Brain microvascular endothelial cell (primary cell): ENCODE measurements around the gene CD3E.
"Not testable (repeated sequence)": the region's sequence is repeated elsewhere in the genome, so short reads cannot be mapped to it uniquely, and the experiment has no call there.

Experiments used
- DNase-seq: peaks from one replicate; pipeline ENCODE4 v3.0.0-alpha.2; 2020
- H3K27ac ChIP-seq: fragments of 250-450 bp; sonication (Bioruptor Pico); 2 replicates; pipeline ENCODE4 v1.5.1; 2020; ENCODE audit warnings: mild to moderate bottlenecking, moderate library complexity
- H3K27me3 ChIP-seq: fragments of 250-450 bp; sonication (Bioruptor Pico); replicated peaks from 2 replicates; pipeline ENCODE4 v1.5.1; 2020; ENCODE audit warnings: mild to moderate bottlenecking
- H3K36me3 ChIP-seq: fragments of 250-450 bp; sonication (Bioruptor Pico); replicated peaks from 2 replicates; pipeline ENCODE4 v1.5.1; 2020; ENCODE audit warnings: mild to moderate bottlenecking
- H3K4me3 ChIP-seq: 2 replicates; pipeline ENCODE4 v1.5.1; 2011; ENCODE audit warnings: low read depth, mild to moderate bottlenecking, control low read depth, low read length, moderate library complexity
- in situ Hi-C: cut with HindIII; loops from 2 replicates; pipeline ENCODE4 v1.10.0; 2017; ENCODE audit warnings: low sequenced_read_pairs, low pct_ligation_motif_present
- TF ChIP-seq, protein P1 (sequence below): IDR thresholded peaks from 2 replicates; pipeline ENCODE4 v1.5.1; 2011; ENCODE audit warnings: low read depth, mild to moderate bottlenecking, moderate library complexity, low read length, control low read depth, inconsistent platforms; ENCODE audit errors: missing control alignments

CD3E gene

DNA sequence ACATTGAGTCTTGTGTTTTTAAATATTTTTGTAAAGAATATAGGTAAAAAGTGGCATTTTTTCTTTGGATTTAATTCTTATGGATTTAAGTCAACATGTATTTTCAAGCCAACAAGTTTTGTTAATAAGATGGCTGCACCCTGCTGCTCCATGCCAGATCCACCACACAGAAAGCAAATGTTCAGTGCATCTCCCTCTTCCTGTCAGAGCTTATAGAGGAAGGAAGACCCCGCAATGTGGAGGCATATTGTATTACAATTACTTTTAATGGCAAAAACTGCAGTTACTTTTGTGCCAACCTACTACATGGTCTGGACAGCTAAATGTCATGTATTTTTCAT is 333 bp upstream of the CD3E start:
- in situ Hi-C loops = no loop called here
- no peak for DNase-seq
- Histone ChIP-seq H3K4me3 (no peak overlapping the region), H3K27ac (no peak overlapping the region), H3K36me3 (no peaks in the 10 kb centered on the region), H3K27me3 (no peaks in the 10 kb centered on the region)
- TF ChIP-seq, protein P1, sequence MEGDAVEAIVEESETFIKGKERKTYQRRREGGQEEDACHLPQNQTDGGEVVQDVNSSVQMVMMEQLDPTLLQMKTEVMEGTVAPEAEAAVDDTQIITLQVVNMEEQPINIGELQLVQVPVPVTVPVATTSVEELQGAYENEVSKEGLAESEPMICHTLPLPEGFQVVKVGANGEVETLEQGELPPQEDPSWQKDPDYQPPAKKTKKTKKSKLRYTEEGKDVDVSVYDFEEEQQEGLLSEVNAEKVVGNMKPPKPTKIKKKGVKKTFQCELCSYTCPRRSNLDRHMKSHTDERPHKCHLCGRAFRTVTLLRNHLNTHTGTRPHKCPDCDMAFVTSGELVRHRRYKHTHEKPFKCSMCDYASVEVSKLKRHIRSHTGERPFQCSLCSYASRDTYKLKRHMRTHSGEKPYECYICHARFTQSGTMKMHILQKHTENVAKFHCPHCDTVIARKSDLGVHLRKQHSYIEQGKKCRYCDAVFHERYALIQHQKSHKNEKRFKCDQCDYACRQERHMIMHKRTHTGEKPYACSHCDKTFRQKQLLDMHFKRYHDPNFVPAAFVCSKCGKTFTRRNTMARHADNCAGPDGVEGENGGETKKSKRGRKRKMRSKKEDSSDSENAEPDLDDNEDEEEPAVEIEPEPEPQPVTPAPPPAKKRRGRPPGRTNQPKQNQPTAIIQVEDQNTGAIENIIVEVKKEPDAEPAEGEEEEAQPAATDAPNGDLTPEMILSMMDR = no peak

DNA sequence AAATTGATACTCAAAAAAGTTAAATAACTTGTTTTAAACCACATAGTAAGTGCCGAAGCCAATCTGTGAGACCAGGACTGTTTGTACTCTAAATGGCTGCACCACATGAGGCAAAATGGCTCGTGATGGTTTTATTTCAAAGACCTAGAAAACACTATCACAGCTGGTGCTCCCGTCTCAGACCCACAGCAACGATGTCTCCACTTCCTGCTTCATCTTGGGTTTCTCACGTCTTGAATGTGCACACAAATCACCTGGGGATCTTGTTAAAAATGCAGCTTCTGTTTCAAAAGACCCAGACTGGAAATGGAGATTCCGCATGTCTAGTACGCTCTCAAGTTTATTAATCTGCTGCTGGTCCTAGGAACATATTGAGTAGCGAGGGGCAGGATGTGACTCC is 1.2 kb downstream of the CD3E start:
- TF ChIP-seq, protein P1 = no peak
- DNase-seq = no peak
- Histone ChIP-seq H3K36me3 (no peaks in the 10 kb centered on the region), H3K4me3 (no peak overlapping the region), H3K27ac (no peak overlapping the region), H3K27me3 (no peaks in the 10 kb centered on the region)
- in situ Hi-C loops = no loop called here

DNA sequence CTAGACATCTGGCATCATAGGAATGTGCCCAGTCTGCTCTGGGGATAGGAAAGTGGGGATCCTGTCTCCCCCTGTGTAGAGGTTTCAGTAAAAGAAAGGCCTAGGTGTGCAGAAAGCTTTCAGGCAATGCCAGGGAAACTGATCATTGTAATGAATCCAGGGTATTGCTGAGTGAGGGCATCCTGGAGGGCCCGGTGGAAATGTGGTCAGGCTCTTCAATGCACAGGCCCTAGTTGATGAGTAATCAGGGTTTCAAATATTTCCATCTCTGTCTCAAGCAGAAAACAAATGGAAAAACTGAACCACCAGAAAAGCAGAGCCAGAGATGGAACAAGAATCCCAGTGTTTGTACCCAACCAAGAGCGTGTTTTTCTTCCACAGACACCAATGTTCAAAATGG is 2.0 kb downstream of the CD3E start:
- in situ Hi-C loops = no loop called here
- TF ChIP-seq, protein P1 = no peak
- Histone ChIP-seq H3K36me3 (no peaks in the 10 kb centered on the region), H3K27me3 (peaks cover under 1% of the 10 kb centered on the region), H3K4me3 (no peak overlapping the region), H3K27ac (no peak overlapping the region)
- no peak for DNase-seq

DNA sequence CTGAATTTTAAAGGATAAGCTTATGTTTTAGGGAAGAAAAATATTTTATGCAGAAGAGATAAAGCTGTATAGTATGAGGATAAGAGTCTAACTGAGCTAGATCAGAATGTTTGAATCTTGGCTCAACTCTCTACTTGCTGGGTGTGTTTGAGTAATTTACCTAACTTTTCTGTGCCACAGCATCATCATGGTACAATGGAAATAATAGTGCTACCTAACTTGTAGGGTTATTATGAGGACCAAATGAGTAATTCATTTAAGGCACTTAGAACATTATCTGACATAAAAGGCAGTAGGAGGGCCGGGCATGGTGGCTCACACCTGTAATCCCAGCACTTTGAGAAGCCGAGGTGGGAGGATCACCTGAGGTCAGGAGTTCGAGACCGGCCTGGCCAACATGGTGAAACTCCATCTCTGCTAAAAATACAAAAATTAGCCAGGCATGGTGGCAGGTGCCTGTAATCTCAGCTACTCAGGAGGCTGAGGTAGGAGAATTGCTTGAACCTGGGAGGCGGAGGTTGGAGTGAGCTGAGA is 4.5 kb downstream of the CD3E start:
- in situ Hi-C loops, DNase-seq, H3K4me3 ChIP-seq, H3K36me3 ChIP-seq, H3K27ac ChIP-seq: not testable (repeated sequence)
- peaks cover 11% of the 10 kb centered on the region for H3K27me3 ChIP-seq

DNA sequence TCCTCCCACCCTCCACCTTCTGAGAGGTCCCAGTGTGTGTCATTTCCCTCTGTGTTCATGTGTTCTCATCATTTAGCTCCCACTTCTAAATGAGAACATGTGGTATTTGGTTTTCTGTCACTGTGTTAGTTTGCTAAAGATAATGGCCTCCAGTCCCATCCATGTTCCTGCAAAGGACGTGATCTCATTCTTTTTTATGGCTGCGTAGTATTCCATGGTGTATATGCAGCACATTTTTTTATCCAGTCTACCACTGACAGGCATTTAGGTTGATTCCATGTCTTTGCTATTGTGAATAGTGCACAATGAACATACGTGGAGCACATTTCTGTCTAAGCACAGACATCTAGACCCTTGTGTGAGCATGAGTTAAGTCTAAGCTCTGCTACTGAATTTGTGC is 5.7 kb downstream of the CD3E start:
- H3K4me3 ChIP-seq = no peak overlapping the region
- no peak for DNase-seq
- no peaks in the 10 kb centered on the region for H3K36me3 ChIP-seq
- TF ChIP-seq, protein P1 = no peak
- peaks cover 19% of the 10 kb centered on the region for H3K27me3 ChIP-seq
- in situ Hi-C loops = no loop called here
- no peak overlapping the region for H3K27ac ChIP-seq

DNA sequence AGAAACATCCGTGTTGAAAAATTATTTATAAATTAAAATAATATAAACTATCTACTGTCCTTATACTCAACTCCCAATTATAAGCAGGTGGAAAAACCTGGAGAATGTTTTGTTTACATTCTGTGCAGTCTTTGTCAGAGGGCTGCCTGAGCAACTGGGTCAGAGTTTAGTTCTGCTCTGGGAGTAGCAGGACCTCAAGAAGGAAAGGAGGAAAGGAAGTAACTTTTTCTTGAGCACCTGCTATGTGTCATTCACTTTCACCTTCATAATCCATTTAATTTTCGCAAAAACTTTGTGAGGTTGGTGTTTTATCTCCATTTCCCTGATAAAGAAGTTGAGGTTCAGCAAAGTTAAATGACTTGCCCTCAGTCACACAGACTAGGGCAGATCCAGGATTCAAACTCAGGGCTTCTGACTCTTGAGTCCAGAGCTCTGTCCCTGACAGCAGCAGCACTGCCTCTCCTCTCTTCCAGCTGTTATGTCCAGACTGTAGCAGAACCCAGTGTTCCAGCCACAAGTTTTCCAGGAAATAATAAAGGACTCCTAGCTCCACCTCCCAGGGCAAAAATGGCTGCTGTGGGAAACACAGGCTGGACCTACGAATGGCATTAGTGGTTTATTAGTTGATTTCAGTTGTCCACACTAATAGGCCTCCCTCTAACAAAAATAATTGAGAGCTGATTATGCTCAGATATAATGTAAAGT is 6.4 kb downstream of the CD3E start:
- H3K4me3 ChIP-seq = no peak overlapping the region
- in situ Hi-C loops = no loop called here
- H3K27ac ChIP-seq = no peak overlapping the region
- H3K27me3 ChIP-seq = peaks cover 24% of the 10 kb centered on the region
- DNase-seq = no peak
- H3K36me3 ChIP-seq = no peaks in the 10 kb centered on the region
- TF ChIP-seq, protein P1 = no peak
